22Rv1 (cell line): Measurements from ENCODE around the gene SLC35F1.

Source experiments
- CTCF ChIP-seq: fragments of 450-650 bp; IDR thresholded peaks from 2 replicates; pipeline ENCODE4 v1.5.1; 2017; ENCODE audit warnings: mild to moderate bottlenecking
- ZFX ChIP-seq: fragments of 450-650 bp; IDR thresholded peaks from 2 replicates; pipeline ENCODE4 v1.6.1; 2017; ENCODE audit warnings: antibody characterized with exemption, borderline replicate concordance

- TF ChIP-seq CTCF (no peak), ZFX (no peak)
These were observed 392.4 kb downstream of the SLC35F1 start for GRCh38 chr6:118299457-118299856.
